ENCODE measurements around the gene RBP3. TPM values are rescaled to one million over a fixed set of nuclear protein-coding genes. Genes with fewer than 3 reads are reported as not detected.

RBP3 gene
- polyA plus RNA-seq, 2 donors = not detected

- Histone ChIP-seq H3K27ac (ENCODE audit: low read depth in 2 of 2, low read length in 1 of 2) (no peak overlapping the region), H3K36me3 (ENCODE audit: control insufficient read depth in 2 of 2, insufficient read depth in 2 of 2, low read length in 1 of 2) (no peaks in the 10 kb centered on the region), H3K4me1 (ENCODE audit: control insufficient read depth in 2 of 2, insufficient read depth in 2 of 2, low read length in 1 of 2) (no peaks in the 10 kb centered on the region), H3K4me3 (ENCODE audit: low read depth in 1 of 2, low read length in 2 of 2) (no peak overlapping the region), H3K9me3 (ENCODE audit: control insufficient read depth in 2 of 2, insufficient read depth in 1 of 2, low read depth in 1 of 2, low read length in 1 of 2) (peaks cover 0 to 1% of the 10 kb centered on the region in 2 donors), H3K27me3 (ENCODE audit: control insufficient read depth in 1 of 2, insufficient read depth in 2 of 2, low read length in 2 of 2) (no peaks in the 10 kb centered on the region)
- 79 to 82% methylated on average over 10 of the region's 10 CpGs for whole genome bisulfite sequencing, 2 donors
These were observed 28.5 kb downstream of the RBP3 start for GRCh38 chr10:47376522-47377220.

GRCh38 chr10:47378183-47378510, 30.0 kb downstream of the RBP3 start:
- WGBS, 2 donors = 84 to 88% methylated on average over 4 of the region's 4 CpGs
- H3K36me3 ChIP-seq (ENCODE audit: control insufficient read depth in 2 of 2, insufficient read depth in 2 of 2, low read length in 1 of 2) = no peaks in the 10 kb centered on the region

GRCh38 chr10:47378606-47379444, 30.7 kb downstream of the RBP3 start:
- peaks cover 0 to 1% of the 10 kb centered on the region in 2 donors for H3K9me3 ChIP-seq (ENCODE audit: control insufficient read depth in 2 of 2, insufficient read depth in 1 of 2, low read depth in 1 of 2, low read length in 1 of 2)
- no peak overlapping the region for H3K4me3 ChIP-seq (ENCODE audit: low read depth in 1 of 2, low read length in 2 of 2)
- H3K36me3 ChIP-seq (ENCODE audit: control insufficient read depth in 2 of 2, insufficient read depth in 2 of 2, low read length in 1 of 2) = no peaks in the 10 kb centered on the region
- no peaks in the 10 kb centered on the region for H3K27me3 ChIP-seq (ENCODE audit: control insufficient read depth in 1 of 2, insufficient read depth in 2 of 2, low read length in 2 of 2)
- 86 to 87% methylated on average over 15 of the region's 15 CpGs for WGBS, 2 donors
- no peaks in the 10 kb centered on the region for H3K4me1 ChIP-seq (ENCODE audit: control insufficient read depth in 2 of 2, insufficient read depth in 2 of 2, low read length in 1 of 2)
- no peak overlapping the region for H3K27ac ChIP-seq (ENCODE audit: low read depth in 2 of 2, low read length in 1 of 2)

More at GRCh38 chr10:47378183-47378510, 30.0 kb downstream of the RBP3 start:
- H3K27ac ChIP-seq (ENCODE audit: low read depth in 2 of 2, low read length in 1 of 2) = no peak overlapping the region
- H3K27me3 ChIP-seq (ENCODE audit: control insufficient read depth in 1 of 2, insufficient read depth in 2 of 2, low read length in 2 of 2) = no peaks in the 10 kb centered on the region
- no peaks in the 10 kb centered on the region for H3K4me1 ChIP-seq (ENCODE audit: control insufficient read depth in 2 of 2, insufficient read depth in 2 of 2, low read length in 1 of 2)
- H3K4me3 ChIP-seq (ENCODE audit: low read depth in 1 of 2, low read length in 2 of 2) = no peak overlapping the region
- peaks cover 0 to 1% of the 10 kb centered on the region in 2 donors for H3K9me3 ChIP-seq (ENCODE audit: control insufficient read depth in 2 of 2, insufficient read depth in 1 of 2, low read depth in 1 of 2, low read length in 1 of 2)

GRCh38 chr10:47379445-47379785, 31.3 kb downstream of the RBP3 start:
- Histone ChIP-seq H3K4me3 (ENCODE audit: low read depth in 1 of 2, low read length in 2 of 2) (no peak overlapping the region), H3K36me3 (ENCODE audit: control insufficient read depth in 2 of 2, insufficient read depth in 2 of 2, low read length in 1 of 2) (no peaks in the 10 kb centered on the region), H3K9me3 (ENCODE audit: control insufficient read depth in 2 of 2, insufficient read depth in 1 of 2, low read depth in 1 of 2, low read length in 1 of 2) (peaks cover 0 to 1% of the 10 kb centered on the region in 2 donors), H3K27me3 (ENCODE audit: control insufficient read depth in 1 of 2, insufficient read depth in 2 of 2, low read length in 2 of 2) (no peaks in the 10 kb centered on the region), H3K27ac (ENCODE audit: low read depth in 2 of 2, low read length in 1 of 2) (no peak overlapping the region), H3K4me1 (ENCODE audit: control insufficient read depth in 2 of 2, insufficient read depth in 2 of 2, low read length in 1 of 2) (no peaks in the 10 kb centered on the region)
- WGBS, 2 donors = 77 to 83% methylated on average over 7 of the region's 7 CpGs

- Histone ChIP-seq H3K27ac (ENCODE audit: low read depth in 2 of 2, low read length in 1 of 2) (no peak overlapping the region), H3K4me3 (ENCODE audit: low read depth in 1 of 2, low read length in 2 of 2) (no peak overlapping the region), H3K27me3 (ENCODE audit: control insufficient read depth in 1 of 2, insufficient read depth in 2 of 2, low read length in 2 of 2) (no peaks in the 10 kb centered on the region), H3K36me3 (ENCODE audit: control insufficient read depth in 2 of 2, insufficient read depth in 2 of 2, low read length in 1 of 2) (no peaks in the 10 kb centered on the region), H3K9me3 (ENCODE audit: control insufficient read depth in 2 of 2, insufficient read depth in 1 of 2, low read depth in 1 of 2, low read length in 1 of 2) (peaks cover 0 to 1% of the 10 kb centered on the region in 2 donors), H3K4me1 (ENCODE audit: control insufficient read depth in 2 of 2, insufficient read depth in 2 of 2, low read length in 1 of 2) (no peaks in the 10 kb centered on the region)
- 66 to 73% methylated on average over 10 to 11 of the region's 11 CpGs for WGBS, 2 donors
These were observed 31.7 kb downstream of the RBP3 start for GRCh38 chr10:47379901-47380300.

- H3K27ac ChIP-seq (ENCODE audit: low read depth in 2 of 2, low read length in 1 of 2) = no peak overlapping the region
- no peak overlapping the region for H3K4me3 ChIP-seq (ENCODE audit: low read depth in 1 of 2, low read length in 2 of 2)
These were observed 32.4 kb downstream of the RBP3 start for GRCh38 chr10:47380341-47381102.

GRCh38 chr10:47381103-47381395, 32.9 kb downstream of the RBP3 start:
- WGBS, 2 donors = 84 to 88% methylated on average over 1 of the region's 1 CpG
- Histone ChIP-seq H3K27me3 (ENCODE audit: control insufficient read depth in 1 of 2, insufficient read depth in 2 of 2, low read length in 2 of 2) (no peaks in the 10 kb centered on the region), H3K4me3 (ENCODE audit: low read depth in 1 of 2, low read length in 2 of 2) (no peak overlapping the region), H3K9me3 (ENCODE audit: control insufficient read depth in 2 of 2, insufficient read depth in 1 of 2, low read depth in 1 of 2, low read length in 1 of 2) (peaks cover 0 to 1% of the 10 kb centered on the region in 2 donors), H3K4me1 (ENCODE audit: control insufficient read depth in 2 of 2, insufficient read depth in 2 of 2, low read length in 1 of 2) (no peaks in the 10 kb centered on the region), H3K36me3 (ENCODE audit: control insufficient read depth in 2 of 2, insufficient read depth in 2 of 2, low read length in 1 of 2) (no peaks in the 10 kb centered on the region), H3K27ac (ENCODE audit: low read depth in 2 of 2, low read length in 1 of 2) (no peak overlapping the region)

More at GRCh38 chr10:47380341-47381102, 32.4 kb downstream of the RBP3 start:
- peaks cover 0 to 1% of the 10 kb centered on the region in 2 donors for H3K9me3 ChIP-seq (ENCODE audit: control insufficient read depth in 2 of 2, insufficient read depth in 1 of 2, low read depth in 1 of 2, low read length in 1 of 2)
- H3K27me3 ChIP-seq (ENCODE audit: control insufficient read depth in 1 of 2, insufficient read depth in 2 of 2, low read length in 2 of 2) = no peaks in the 10 kb centered on the region
- 65 to 80% methylated on average over 8 of the region's 8 CpGs for WGBS, 2 donors
- H3K4me1 ChIP-seq (ENCODE audit: control insufficient read depth in 2 of 2, insufficient read depth in 2 of 2, low read length in 1 of 2) = no peaks in the 10 kb centered on the region
- no peaks in the 10 kb centered on the region for H3K36me3 ChIP-seq (ENCODE audit: control insufficient read depth in 2 of 2, insufficient read depth in 2 of 2, low read length in 1 of 2)

GRCh38 chr10:47381427-47382379, 33.5 kb downstream of the RBP3 start:
- no peak overlapping the region for H3K4me3 ChIP-seq (ENCODE audit: low read depth in 1 of 2, low read length in 2 of 2)
- H3K27me3 ChIP-seq (ENCODE audit: control insufficient read depth in 1 of 2, insufficient read depth in 2 of 2, low read length in 2 of 2) = no peaks in the 10 kb centered on the region
- H3K4me1 ChIP-seq (ENCODE audit: control insufficient read depth in 2 of 2, insufficient read depth in 2 of 2, low read length in 1 of 2) = no peaks in the 10 kb centered on the region
- no peaks in the 10 kb centered on the region for H3K36me3 ChIP-seq (ENCODE audit: control insufficient read depth in 2 of 2, insufficient read depth in 2 of 2, low read length in 1 of 2)
- peaks cover 0 to 1% of the 10 kb centered on the region in 2 donors for H3K9me3 ChIP-seq (ENCODE audit: control insufficient read depth in 2 of 2, insufficient read depth in 1 of 2, low read depth in 1 of 2, low read length in 1 of 2)
- WGBS, 2 donors = 81 to 82% methylated on average over 9 of the region's 9 CpGs
- H3K27ac ChIP-seq (ENCODE audit: low read depth in 2 of 2, low read length in 1 of 2) = no peak overlapping the region

All from esophagus (tissue), 2 donors.